GM12878 (cell line): ENCODE measurements around the gene TLL1.

Experiments used
- CEBPB ChIP-seq, 2 experiments: fragments of 150-350 bp in 1 of 2; IDR thresholded peaks; 2 replicates each; pipeline ENCODE4 v1.6.1; 2012 to 2014; ENCODE audit warnings: low read depth in 2 of 2, low read length in 2 of 2, borderline replicate concordance in 1 of 2, inconsistent platforms in 1 of 2
- EP300 ChIP-seq, 2 experiments: fragments of 150-350 bp in 1 of 2; IDR thresholded peaks; 2 replicates each; pipeline ENCODE4 v1.6.1; 2011 to 2012; ENCODE audit warnings: low read depth in 2 of 2, low read length in 2 of 2, borderline replicate concordance in 1 of 2, improper control_type of control experiment in 1 of 2, inconsistent platforms in 1 of 2; ENCODE audit not compliant: control insufficient read depth in 1 of 2
- ETV6 ChIP-seq, 2 experiments: fragments of 450-650 bp in 1 of 2; IDR thresholded peaks in 1 of 2; conservative IDR thresholded peaks in 1 of 2; 2 replicates each; pipeline ENCODE4 v1.6.1; 2014; ENCODE audit warnings: antibody characterized with exemption in 1 of 2, borderline replicate concordance in 1 of 2, low read depth in 1 of 2, mild to moderate bottlenecking in 1 of 2, moderate library complexity in 1 of 2
- EZH2 ChIP-seq: IDR thresholded peaks from 2 replicates; pipeline ENCODE4 v1.6.1; 2012; ENCODE audit warnings: low read depth, mild to moderate bottlenecking, control low read depth, inconsistent platforms, low read length, borderline replicate concordance; ENCODE audit not compliant: control insufficient read depth
- GABPA ChIP-seq: IDR thresholded peaks from 2 replicates; pipeline ENCODE4 v1.6.1; 2014; ENCODE audit warnings: antibody characterized with exemption, low read depth, mild to moderate bottlenecking, inconsistent platforms
- MXI1 ChIP-seq: fragments of 150-350 bp; IDR thresholded peaks from 2 replicates; pipeline ENCODE4 v1.6.1; 2011; ENCODE audit warnings: low read depth, mild to moderate bottlenecking, inconsistent platforms, low read length, improper control_type of control experiment
- NRF1 ChIP-seq: conservative IDR thresholded peaks from 2 replicates; pipeline ENCODE4 v1.6.1; 2011; ENCODE audit warnings: mild to moderate bottlenecking, low read depth, low read length, improper control_type of control experiment
- SUZ12 ChIP-seq: fragments of 200-600 bp; sonication (generic); IDR thresholded peaks from one replicate; pipeline ENCODE4 v1.6.1; 2018; ENCODE audit warnings: antibody characterized with exemption, mild to moderate bottlenecking; ENCODE audit not compliant: unreplicated experiment
- TAF1 ChIP-seq: IDR thresholded peaks from 2 replicates; pipeline ENCODE4 v1.6.1; 2011; ENCODE audit warnings: mild to moderate bottlenecking, low read depth, low read length, borderline replicate concordance
- TARDBP ChIP-seq: IDR thresholded peaks from 2 replicates; pipeline ENCODE4 v1.6.1; 2016; ENCODE audit warnings: borderline replicate concordance
- TF ChIP-seq, protein P1 (sequence below), 3 experiments: IDR thresholded peaks in 2 of 3; conservative IDR thresholded peaks in 1 of 3; 2 replicates each; pipeline ENCODE4 v1.5.1; 2011; ENCODE audit warnings: low read depth in 3 of 3, low read length in 3 of 3, mild to moderate bottlenecking in 3 of 3, control low read depth in 2 of 3, moderate library complexity in 2 of 3, inconsistent platforms in 1 of 3, mixed read lengths in 1 of 3; ENCODE audit not compliant: control insufficient read depth in 2 of 3, insufficient read depth in 1 of 3; ENCODE audit errors: extremely low read depth in 1 of 3
- TF ChIP-seq, protein P2 (sequence below): IDR thresholded peaks from 2 replicates; pipeline ENCODE4 v1.6.1; 2011; ENCODE audit warnings: low read depth, low read length, improper control_type of control experiment, borderline replicate concordance
- TF ChIP-seq, protein P3 (sequence below): fragments of 450-650 bp; IDR thresholded peaks from 2 replicates; pipeline ENCODE4 v1.6.1; 2017; ENCODE audit warnings: antibody characterized with exemption, mild to moderate bottlenecking, moderate library complexity
- TF ChIP-seq, protein P4 (sequence below): IDR thresholded peaks from 2 replicates; pipeline ENCODE4 v1.6.1; 2012; ENCODE audit warnings: mild to moderate bottlenecking, low read depth, low read length

DNA sequence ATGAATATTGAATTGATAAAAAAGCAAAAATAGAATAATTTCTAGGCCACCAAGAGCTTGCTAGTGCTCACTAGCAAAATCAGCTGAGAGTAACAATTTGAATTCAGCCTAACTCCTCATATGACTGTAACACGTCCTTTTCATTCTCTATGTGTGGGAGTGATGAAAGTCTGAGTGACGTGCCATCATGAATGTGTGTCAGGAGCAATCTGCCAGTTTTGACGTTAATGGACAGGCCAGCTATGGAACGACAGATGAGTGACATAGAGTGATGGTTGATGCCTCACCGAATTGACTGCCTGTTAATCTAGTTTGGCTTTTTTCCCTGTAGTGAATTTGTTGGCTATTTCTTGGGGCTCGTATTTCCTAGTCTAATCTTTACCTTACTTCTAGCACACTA, 200.7 kb downstream of the TLL1 start:
- no peak for TF ChIP-seq ETV6 (conservative IDR thresholded peaks at IDR 0.05 in 1 of 2, IDR thresholded peaks at IDR 0.05 in 1 of 2; ENCODE audit: borderline replicate concordance in 1 of 2, low read depth in 1 of 2)
- TF ChIP-seq GABPA = no peak
- no peak for TF ChIP-seq TARDBP
- no peak for TF ChIP-seq NRF1
- no peak for TF ChIP-seq SUZ12
- TF ChIP-seq, protein P1, sequence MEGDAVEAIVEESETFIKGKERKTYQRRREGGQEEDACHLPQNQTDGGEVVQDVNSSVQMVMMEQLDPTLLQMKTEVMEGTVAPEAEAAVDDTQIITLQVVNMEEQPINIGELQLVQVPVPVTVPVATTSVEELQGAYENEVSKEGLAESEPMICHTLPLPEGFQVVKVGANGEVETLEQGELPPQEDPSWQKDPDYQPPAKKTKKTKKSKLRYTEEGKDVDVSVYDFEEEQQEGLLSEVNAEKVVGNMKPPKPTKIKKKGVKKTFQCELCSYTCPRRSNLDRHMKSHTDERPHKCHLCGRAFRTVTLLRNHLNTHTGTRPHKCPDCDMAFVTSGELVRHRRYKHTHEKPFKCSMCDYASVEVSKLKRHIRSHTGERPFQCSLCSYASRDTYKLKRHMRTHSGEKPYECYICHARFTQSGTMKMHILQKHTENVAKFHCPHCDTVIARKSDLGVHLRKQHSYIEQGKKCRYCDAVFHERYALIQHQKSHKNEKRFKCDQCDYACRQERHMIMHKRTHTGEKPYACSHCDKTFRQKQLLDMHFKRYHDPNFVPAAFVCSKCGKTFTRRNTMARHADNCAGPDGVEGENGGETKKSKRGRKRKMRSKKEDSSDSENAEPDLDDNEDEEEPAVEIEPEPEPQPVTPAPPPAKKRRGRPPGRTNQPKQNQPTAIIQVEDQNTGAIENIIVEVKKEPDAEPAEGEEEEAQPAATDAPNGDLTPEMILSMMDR (IDR thresholded peaks at IDR 0.05 in 2 of 3, conservative IDR thresholded peaks at IDR 0.05 in 1 of 3; ENCODE audit: control insufficient read depth in 2 of 3, extremely low read depth in 1 of 3, insufficient read depth in 1 of 3, low read depth in 3 of 3, low read length in 3 of 3) = no peak
- no peak for TF ChIP-seq EZH2
- no peak for TF ChIP-seq TAF1
- TF ChIP-seq EP300 (IDR thresholded peaks at IDR 0.05; ENCODE audit: borderline replicate concordance in 1 of 2, control insufficient read depth in 1 of 2, low read depth in 2 of 2, low read length in 2 of 2) = no peak
- no peak for TF ChIP-seq MXI1
- TF ChIP-seq, protein P2, sequence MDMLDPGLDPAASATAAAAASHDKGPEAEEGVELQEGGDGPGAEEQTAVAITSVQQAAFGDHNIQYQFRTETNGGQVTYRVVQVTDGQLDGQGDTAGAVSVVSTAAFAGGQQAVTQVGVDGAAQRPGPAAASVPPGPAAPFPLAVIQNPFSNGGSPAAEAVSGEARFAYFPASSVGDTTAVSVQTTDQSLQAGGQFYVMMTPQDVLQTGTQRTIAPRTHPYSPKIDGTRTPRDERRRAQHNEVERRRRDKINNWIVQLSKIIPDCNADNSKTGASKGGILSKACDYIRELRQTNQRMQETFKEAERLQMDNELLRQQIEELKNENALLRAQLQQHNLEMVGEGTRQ = no peak
- TF ChIP-seq, protein P3, sequence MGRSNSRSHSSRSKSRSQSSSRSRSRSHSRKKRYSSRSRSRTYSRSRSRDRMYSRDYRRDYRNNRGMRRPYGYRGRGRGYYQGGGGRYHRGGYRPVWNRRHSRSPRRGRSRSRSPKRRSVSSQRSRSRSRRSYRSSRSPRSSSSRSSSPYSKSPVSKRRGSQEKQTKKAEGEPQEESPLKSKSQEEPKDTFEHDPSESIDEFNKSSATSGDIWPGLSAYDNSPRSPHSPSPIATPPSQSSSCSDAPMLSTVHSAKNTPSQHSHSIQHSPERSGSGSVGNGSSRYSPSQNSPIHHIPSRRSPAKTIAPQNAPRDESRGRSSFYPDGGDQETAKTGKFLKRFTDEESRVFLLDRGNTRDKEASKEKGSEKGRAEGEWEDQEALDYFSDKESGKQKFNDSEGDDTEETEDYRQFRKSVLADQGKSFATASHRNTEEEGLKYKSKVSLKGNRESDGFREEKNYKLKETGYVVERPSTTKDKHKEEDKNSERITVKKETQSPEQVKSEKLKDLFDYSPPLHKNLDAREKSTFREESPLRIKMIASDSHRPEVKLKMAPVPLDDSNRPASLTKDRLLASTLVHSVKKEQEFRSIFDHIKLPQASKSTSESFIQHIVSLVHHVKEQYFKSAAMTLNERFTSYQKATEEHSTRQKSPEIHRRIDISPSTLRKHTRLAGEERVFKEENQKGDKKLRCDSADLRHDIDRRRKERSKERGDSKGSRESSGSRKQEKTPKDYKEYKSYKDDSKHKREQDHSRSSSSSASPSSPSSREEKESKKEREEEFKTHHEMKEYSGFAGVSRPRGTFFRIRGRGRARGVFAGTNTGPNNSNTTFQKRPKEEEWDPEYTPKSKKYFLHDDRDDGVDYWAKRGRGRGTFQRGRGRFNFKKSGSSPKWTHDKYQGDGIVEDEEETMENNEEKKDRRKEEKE = no peak
- TF ChIP-seq, protein P4, sequence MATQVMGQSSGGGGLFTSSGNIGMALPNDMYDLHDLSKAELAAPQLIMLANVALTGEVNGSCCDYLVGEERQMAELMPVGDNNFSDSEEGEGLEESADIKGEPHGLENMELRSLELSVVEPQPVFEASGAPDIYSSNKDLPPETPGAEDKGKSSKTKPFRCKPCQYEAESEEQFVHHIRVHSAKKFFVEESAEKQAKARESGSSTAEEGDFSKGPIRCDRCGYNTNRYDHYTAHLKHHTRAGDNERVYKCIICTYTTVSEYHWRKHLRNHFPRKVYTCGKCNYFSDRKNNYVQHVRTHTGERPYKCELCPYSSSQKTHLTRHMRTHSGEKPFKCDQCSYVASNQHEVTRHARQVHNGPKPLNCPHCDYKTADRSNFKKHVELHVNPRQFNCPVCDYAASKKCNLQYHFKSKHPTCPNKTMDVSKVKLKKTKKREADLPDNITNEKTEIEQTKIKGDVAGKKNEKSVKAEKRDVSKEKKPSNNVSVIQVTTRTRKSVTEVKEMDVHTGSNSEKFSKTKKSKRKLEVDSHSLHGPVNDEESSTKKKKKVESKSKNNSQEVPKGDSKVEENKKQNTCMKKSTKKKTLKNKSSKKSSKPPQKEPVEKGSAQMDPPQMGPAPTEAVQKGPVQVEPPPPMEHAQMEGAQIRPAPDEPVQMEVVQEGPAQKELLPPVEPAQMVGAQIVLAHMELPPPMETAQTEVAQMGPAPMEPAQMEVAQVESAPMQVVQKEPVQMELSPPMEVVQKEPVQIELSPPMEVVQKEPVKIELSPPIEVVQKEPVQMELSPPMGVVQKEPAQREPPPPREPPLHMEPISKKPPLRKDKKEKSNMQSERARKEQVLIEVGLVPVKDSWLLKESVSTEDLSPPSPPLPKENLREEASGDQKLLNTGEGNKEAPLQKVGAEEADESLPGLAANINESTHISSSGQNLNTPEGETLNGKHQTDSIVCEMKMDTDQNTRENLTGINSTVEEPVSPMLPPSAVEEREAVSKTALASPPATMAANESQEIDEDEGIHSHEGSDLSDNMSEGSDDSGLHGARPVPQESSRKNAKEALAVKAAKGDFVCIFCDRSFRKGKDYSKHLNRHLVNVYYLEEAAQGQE = no peak
- no peak for TF ChIP-seq CEBPB (IDR thresholded peaks at IDR 0.05; ENCODE audit: borderline replicate concordance in 1 of 2, low read depth in 2 of 2, low read length in 2 of 2)
